Endothelial cell of umbilical vein (primary cell): ENCODE results near the gene FMN2. TPM values are rescaled to one million over a fixed set of nuclear protein-coding genes. Genes with fewer than 3 reads are reported as not detected.

ENCODE experiments used
- BruUV-seq: library from RNA; stranded (reverse); fragments of 400-500 nt; replicated peaks from 2 replicates; lab custom pipeline; 2021; lab: Mats Ljungman, UMichigan
- CTCF ChIA-PET: fragments of 300-600, 350-600 bp; sonication (Branson Sonifier 250); formaldehyde crosslinking; loops from one replicate; lab custom pipeline; 2021; ENCODE audit warnings: antibody characterized with exemption, inconsistent platforms; lab: Charles Lee
- POLR2A ChIA-PET: fragments of 300-600, 350-600 bp; sonication (Branson Sonifier 250); formaldehyde crosslinking; loops from one replicate; lab custom pipeline; 2021; ENCODE audit warnings: antibody characterized with exemption, inconsistent platforms; lab: Charles Lee
- DNase-seq: peaks from one replicate; pipeline ENCODE4 v3.0.0-alpha.2; 2011; ENCODE audit warnings: low read depth, low spot score
- FAIRE-seq: peaks from 2 replicates; lab custom pipeline; 2011; peaks lifted over from hg19 to GRCh38; lab: Jason Lieb, UNC
- H2AFZ ChIP-seq: 2 replicates; pipeline ENCODE4 v1.6.0; 2012; ENCODE audit warnings: low read depth, low read length, control low read depth, inconsistent platforms
- H3K27ac ChIP-seq: 2 replicates; pipeline ENCODE4 v1.5.1; 2011; ENCODE audit warnings: low read depth, mild to moderate bottlenecking, control low read depth, low read length, moderate library complexity; ENCODE audit not compliant: insufficient read depth
- H3K27me3 ChIP-seq, 2 experiments: 2 replicates each; pipeline versions ENCODE4 v1.6.0 to v1.6.1; 2011; ENCODE audit warnings: low read length in 2 of 2, mixed read lengths in 1 of 2; ENCODE audit not compliant: control insufficient read depth in 2 of 2, insufficient read depth in 2 of 2
- H3K36me3 ChIP-seq, 2 experiments: 2 replicates in 1 of 2; 3 replicates in 1 of 2; pipeline ENCODE4 v1.5.1; 2011; ENCODE audit warnings: low read length in 2 of 2, mild to moderate bottlenecking in 1 of 2, moderate library complexity in 1 of 2; ENCODE audit not compliant: control insufficient read depth in 2 of 2, insufficient read depth in 2 of 2; ENCODE audit errors: extremely low read depth in 1 of 2
- H3K4me1 ChIP-seq: 3 replicates; pipeline ENCODE4 v1.5.1; 2011; ENCODE audit warnings: mild to moderate bottlenecking, low read length; ENCODE audit not compliant: control insufficient read depth, insufficient read depth; ENCODE audit errors: extremely low read depth
- H3K4me2 ChIP-seq: 2 replicates; pipeline ENCODE4 v1.6.1; 2011; ENCODE audit warnings: low read length, control low read depth, mixed read lengths; ENCODE audit not compliant: insufficient read depth
- H3K4me3 ChIP-seq, 3 experiments: fragments of 200-600 bp in 1 of 3; sonication (generic), shearing (Covaris generic) in 1 of 3; replicated peaks in 1 of 3; 2 replicates each; pipeline ENCODE4 v1.5.1; 2011 to 2016; ENCODE audit warnings: control low read depth in 3 of 3, low read length in 3 of 3, mild to moderate bottlenecking in 2 of 3, inconsistent platforms in 1 of 3, low read depth in 1 of 3, moderate library complexity in 1 of 3; ENCODE audit not compliant: insufficient read depth in 1 of 3
- H3K79me2 ChIP-seq: 2 replicates; pipeline ENCODE4 v1.6.0; 2012; ENCODE audit warnings: low read length, inconsistent platforms; ENCODE audit not compliant: control insufficient read depth, insufficient read depth
- H3K9ac ChIP-seq: replicated peaks from 2 replicates; pipeline ENCODE3; 2011; ENCODE audit warnings: low read length, control low read depth; ENCODE audit not compliant: insufficient read depth; ENCODE audit errors: extremely low read depth
- H3K9me1 ChIP-seq: replicated peaks from 3 replicates; pipeline ENCODE4 v1.6.0; 2011; ENCODE audit warnings: mild to moderate bottlenecking, low read length; ENCODE audit not compliant: control insufficient read depth, insufficient read depth; ENCODE audit errors: extremely low read depth
- H3K9me3 ChIP-seq: replicated peaks from 2 replicates; pipeline ENCODE4 v1.5.1; 2012; ENCODE audit warnings: low read length, inconsistent platforms; ENCODE audit not compliant: control insufficient read depth, insufficient read depth
- H4K20me1 ChIP-seq: replicated peaks from 2 replicates; pipeline ENCODE3; 2011; ENCODE audit warnings: mild to moderate bottlenecking, low read length; ENCODE audit not compliant: control insufficient read depth, insufficient read depth; ENCODE audit errors: extremely low read depth
- EZH2 ChIP-seq: IDR thresholded peaks from 2 replicates; pipeline ENCODE4 v1.6.1; 2012; ENCODE audit warnings: borderline replicate concordance, low read depth, mild to moderate bottlenecking, moderate library complexity, low read length, inconsistent platforms; ENCODE audit not compliant: severe bottlenecking
- FOS ChIP-seq: IDR thresholded peaks from 2 replicates; pipeline ENCODE4 v1.6.1; 2011; ENCODE audit warnings: mild to moderate bottlenecking, low read length, moderate library complexity, borderline replicate concordance; ENCODE audit not compliant: insufficient read depth
- GATA2 ChIP-seq: IDR thresholded peaks from 2 replicates; pipeline ENCODE4 v1.7.0; 2011; ENCODE audit warnings: low read depth, mild to moderate bottlenecking, moderate library complexity, mixed read lengths, low read length; ENCODE audit not compliant: insufficient read length, insufficient read depth
- JUN ChIP-seq: IDR thresholded peaks from 2 replicates; pipeline ENCODE4 v1.6.1; 2011; ENCODE audit warnings: borderline replicate concordance, low read depth; ENCODE audit not compliant: insufficient read length, insufficient read depth
- MYC ChIP-seq: IDR thresholded peaks from one replicate; pipeline ENCODE4 v1.6.1; 2011; ENCODE audit warnings: mild to moderate bottlenecking, low read depth, low read length
- POLR2A ChIP-seq: IDR thresholded peaks from 2 replicates; pipeline ENCODE4 v1.6.1; 2012; ENCODE audit warnings: low read depth, mild to moderate bottlenecking, control low read depth, low read length
- POLR2AphosphoS5 ChIP-seq: IDR thresholded peaks from 2 replicates; pipeline ENCODE4 v1.6.1; 2012; ENCODE audit warnings: low read depth, mild to moderate bottlenecking, control low read depth, low read length, moderate library complexity; ENCODE audit not compliant: insufficient read depth
- dilution Hi-C: fragments of 300-500 bp; cut with MboI; formaldehyde crosslinking; loops from one replicate; pipeline ENCODE4 v1.15.0; 2019; ENCODE audit warnings: low sequenced_read_pairs; ENCODE audit not compliant: extremely low pct_ligation_motif_present
- intact Hi-C: fragments of 100-400 bp; cut with micrococcal nuclease; formaldehyde crosslinking; loops from one replicate; pipeline ENCODE4 v1.10.0; 2022
- polyA plus RNA-seq, 4 experiments: library from polyadenylated mRNA; depleted of rRNA in 3 of 4; stranded (reverse) in 3 of 4; unstranded in 1 of 4; fragments of >200 nt; gene quantifications; 2 replicates each; pipeline versions ENCODE4 v1.2.1 to v1.2.3, GENCODE V29; 2011 to 2012; ENCODE audit warnings: missing spikeins in 1 of 4
- total RNA-seq: library from RNA; stranded (reverse); gene quantifications from 2 replicates; pipeline ENCODE4 v1.2.3, GENCODE V29; 2021
- TF ChIP-seq, protein P1 (sequence below), 2 donors: IDR thresholded peaks; 1 replicate in 1 of 2; 2 replicates in 1 of 2; pipeline ENCODE4 v1.5.1; 2011; ENCODE audit warnings: low read length in 2 of 2, mild to moderate bottlenecking in 2 of 2, moderate library complexity in 2 of 2, control low read depth in 1 of 2, inconsistent platforms in 1 of 2, low read depth in 1 of 2; ENCODE audit not compliant: insufficient read depth in 1 of 2; ENCODE audit errors: extremely low read depth in 1 of 2
- TF ChIP-seq, protein P2 (sequence below): IDR thresholded peaks from 2 replicates; pipeline ENCODE4 v1.6.1; 2011; ENCODE audit not compliant: insufficient read depth, insufficient read length

Gene FMN2
- total and polyA plus RNA-seq, 2 donors (not counting 3 experiments of a cell fraction or from before 2014, with no cell fraction given): not detected

DNA sequence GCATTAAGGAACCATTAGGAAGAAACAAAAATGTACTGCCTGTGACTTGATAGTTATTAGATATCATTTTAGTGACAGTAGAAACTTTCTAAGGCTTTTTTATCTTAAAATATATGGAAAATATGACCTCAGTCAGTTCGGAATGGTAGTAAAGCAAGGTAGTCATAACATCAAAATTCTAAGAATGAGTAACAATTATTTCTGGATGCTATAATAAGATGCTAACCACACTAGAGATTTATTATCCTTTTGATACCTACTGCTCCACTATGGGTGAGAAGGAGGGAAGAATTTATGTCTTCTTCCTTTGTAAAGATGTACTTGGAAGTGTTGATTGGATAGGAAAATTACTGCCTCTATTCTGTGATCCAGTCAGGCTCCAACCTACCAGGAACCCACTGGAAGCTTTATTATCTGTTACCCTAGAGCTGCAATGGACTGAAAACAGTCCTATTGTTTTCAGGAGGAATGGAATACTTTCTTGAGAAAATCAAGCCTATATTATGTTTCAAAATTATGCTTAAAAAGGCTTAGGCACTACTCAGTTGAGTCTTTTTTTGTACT lies 8.8 kb downstream of the FMN2 start:
- ChIA-PET CTCF (no interaction called here), POLR2A (no interaction called here)
- dilution Hi-C loops (no loop called here), intact Hi-C loops (no loop called here)
- Histone ChIP-seq H3K4me1 (no peaks in the 10 kb centered on the region), H3K4me3 (no peak overlapping the region), H3K4me2 (no peak overlapping the region), H3K9me3 (no peaks in the 10 kb centered on the region), H3K27me3 (peaks cover 0 to 4% of the 10 kb centered on the region in 2 experiments), H3K9ac (no peak overlapping the region), H3K9me1 (no peaks in the 10 kb centered on the region), H3K27ac (no peak overlapping the region), H2AFZ (no peak overlapping the region), H4K20me1 (no peaks in the 10 kb centered on the region), H3K36me3 (no peaks in the 10 kb centered on the region), H3K79me2 (no peaks in the 10 kb centered on the region)
- TF ChIP-seq, protein P1, sequence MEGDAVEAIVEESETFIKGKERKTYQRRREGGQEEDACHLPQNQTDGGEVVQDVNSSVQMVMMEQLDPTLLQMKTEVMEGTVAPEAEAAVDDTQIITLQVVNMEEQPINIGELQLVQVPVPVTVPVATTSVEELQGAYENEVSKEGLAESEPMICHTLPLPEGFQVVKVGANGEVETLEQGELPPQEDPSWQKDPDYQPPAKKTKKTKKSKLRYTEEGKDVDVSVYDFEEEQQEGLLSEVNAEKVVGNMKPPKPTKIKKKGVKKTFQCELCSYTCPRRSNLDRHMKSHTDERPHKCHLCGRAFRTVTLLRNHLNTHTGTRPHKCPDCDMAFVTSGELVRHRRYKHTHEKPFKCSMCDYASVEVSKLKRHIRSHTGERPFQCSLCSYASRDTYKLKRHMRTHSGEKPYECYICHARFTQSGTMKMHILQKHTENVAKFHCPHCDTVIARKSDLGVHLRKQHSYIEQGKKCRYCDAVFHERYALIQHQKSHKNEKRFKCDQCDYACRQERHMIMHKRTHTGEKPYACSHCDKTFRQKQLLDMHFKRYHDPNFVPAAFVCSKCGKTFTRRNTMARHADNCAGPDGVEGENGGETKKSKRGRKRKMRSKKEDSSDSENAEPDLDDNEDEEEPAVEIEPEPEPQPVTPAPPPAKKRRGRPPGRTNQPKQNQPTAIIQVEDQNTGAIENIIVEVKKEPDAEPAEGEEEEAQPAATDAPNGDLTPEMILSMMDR (IDR thresholded peaks at IDR 0.05; ENCODE audit: extremely low read depth in 1 of 2, insufficient read depth in 1 of 2, low read depth in 1 of 2, low read length in 2 of 2): no peak
- TF ChIP-seq GATA2 (no peak), POLR2AphosphoS5 (no peak), MYC (no peak), JUN (no peak)
- no TSS peak for BruUV-seq
- FAIRE-seq (no peak), DNase-seq (no peak)

DNA sequence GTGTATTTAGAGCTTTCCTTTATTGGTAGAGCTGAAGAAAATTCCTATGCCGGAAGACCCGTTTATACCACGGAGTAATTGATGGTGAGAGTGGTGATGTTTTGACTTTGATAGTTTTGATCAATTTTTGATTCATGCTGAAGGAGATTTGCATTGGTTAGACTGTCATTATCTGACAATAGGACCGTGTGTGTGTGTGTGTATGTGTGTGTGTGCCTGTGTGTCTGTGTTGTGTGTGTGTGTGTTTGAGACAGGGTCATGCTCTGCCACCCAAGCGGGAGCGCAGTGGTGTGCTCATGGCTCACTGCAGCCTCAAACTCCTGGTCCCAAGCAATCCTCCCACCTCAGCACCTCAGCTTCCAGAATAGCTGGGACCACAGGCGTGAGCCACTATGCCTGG lies 9.6 kb downstream of the FMN2 start:
- H3K27ac ChIP-seq: no peak overlapping the region
- intact Hi-C loops: no loop called here
- no peaks in the 10 kb centered on the region for H3K36me3 ChIP-seq
- FAIRE-seq (no peak), DNase-seq (no peak)
- no peaks in the 10 kb centered on the region for H3K9me1 ChIP-seq
- H3K9ac ChIP-seq: no peak overlapping the region
- no peak overlapping the region for H2AFZ ChIP-seq
- H4K20me1 ChIP-seq: no peaks in the 10 kb centered on the region
- POLR2A ChIA-PET: no interaction called here
- CTCF ChIA-PET: no interaction called here
- H3K79me2 ChIP-seq: no peaks in the 10 kb centered on the region
- no peak overlapping the region for H3K4me3 ChIP-seq
- BruUV-seq: no TSS peak
- TF ChIP-seq GATA2: no peak
- no peak for TF ChIP-seq EZH2
- no peak for TF ChIP-seq POLR2A
- TF ChIP-seq, protein P1 (IDR thresholded peaks at IDR 0.05; ENCODE audit: extremely low read depth in 1 of 2, insufficient read depth in 1 of 2, low read depth in 1 of 2, low read length in 2 of 2): no peak
- no peak for TF ChIP-seq FOS
- no peak for TF ChIP-seq POLR2AphosphoS5
- TF ChIP-seq MYC: no peak
- TF ChIP-seq, protein P2, sequence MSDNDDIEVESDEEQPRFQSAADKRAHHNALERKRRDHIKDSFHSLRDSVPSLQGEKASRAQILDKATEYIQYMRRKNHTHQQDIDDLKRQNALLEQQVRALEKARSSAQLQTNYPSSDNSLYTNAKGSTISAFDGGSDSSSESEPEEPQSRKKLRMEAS: no peak
- no peak for TF ChIP-seq JUN
- no peaks in the 10 kb centered on the region for H3K9me3 ChIP-seq
- H3K4me2 ChIP-seq: no peak overlapping the region
- H3K27me3 ChIP-seq: peaks cover 0 to 1% of the 10 kb centered on the region in 2 experiments
- no peaks in the 10 kb centered on the region for H3K4me1 ChIP-seq
- dilution Hi-C loops: no loop called here
